Measurements from ENCODE around the gene BCL2.

Gene BCL2

DNA sequence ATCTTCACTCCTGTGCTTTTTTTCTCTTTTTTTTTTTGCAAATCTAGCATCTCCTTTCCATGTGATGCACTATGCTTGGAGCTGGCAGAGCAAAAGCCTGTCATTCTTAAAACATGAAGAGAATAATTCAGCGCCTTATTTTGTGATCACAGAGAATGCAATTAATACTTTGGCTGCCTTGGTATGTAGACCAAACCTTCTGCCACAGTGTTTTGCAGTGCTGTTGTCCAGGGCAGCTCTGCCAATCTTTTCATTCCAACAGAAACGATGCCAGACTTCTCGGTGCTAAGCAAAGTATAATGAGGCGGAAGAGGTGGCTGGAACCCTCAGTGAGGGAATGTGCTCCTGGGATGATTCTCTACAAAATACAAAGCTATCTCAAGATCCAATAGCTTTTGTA is 25.6 kb downstream of the BCL2 start:
- no peaks in the 10 kb centered on the region for H3K36me3 ChIP-seq

DNA sequence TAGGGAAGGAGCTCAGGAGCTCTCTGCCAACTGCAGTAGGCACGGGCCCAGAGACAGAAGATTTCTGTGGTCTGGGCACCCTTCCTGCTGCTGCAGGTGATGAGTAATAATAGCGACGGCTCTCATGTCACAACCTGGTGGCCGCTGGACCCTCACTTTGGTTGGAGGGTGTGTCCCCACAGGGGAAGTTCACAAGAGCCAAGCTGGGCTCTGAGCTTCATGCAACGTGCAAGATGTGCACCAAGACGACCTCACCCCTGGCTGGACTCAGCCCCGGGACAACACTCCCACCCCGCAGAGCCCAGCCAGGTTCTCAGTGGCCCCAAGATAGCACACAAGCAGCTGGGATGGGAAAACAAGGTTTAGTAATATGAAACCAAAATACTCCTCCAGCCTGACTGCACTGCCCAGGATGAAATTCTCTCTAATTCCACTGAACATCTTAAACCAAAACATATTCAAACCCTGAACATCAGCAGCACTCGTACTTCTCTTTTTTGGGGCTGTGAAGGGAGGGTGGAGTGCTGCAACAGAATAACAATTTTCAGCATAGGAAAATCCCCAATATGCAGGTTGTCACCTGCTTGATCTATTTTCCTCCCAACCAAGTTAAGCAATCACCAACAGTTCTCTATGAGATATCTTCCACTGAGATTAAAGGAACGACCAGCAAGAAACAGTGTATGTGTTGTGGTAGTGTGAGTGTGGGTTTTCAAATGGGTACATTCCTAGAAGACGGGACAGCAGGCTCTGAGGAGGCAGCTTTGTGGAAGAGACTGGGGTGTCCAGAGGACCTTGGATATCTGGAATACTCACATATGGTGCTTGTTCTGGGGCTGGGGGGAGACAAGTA is 26.5 kb downstream of the BCL2 start:
- no peak overlapping the region for H3K4me3 ChIP-seq (ENCODE audit: low read depth, low read length)
- no peaks in the 10 kb centered on the region for H3K27me3 ChIP-seq
- H3K36me3 ChIP-seq: no peaks in the 10 kb centered on the region
- no peaks in the 10 kb centered on the region for H3K9me3 ChIP-seq
- TF ChIP-seq, protein P1, sequence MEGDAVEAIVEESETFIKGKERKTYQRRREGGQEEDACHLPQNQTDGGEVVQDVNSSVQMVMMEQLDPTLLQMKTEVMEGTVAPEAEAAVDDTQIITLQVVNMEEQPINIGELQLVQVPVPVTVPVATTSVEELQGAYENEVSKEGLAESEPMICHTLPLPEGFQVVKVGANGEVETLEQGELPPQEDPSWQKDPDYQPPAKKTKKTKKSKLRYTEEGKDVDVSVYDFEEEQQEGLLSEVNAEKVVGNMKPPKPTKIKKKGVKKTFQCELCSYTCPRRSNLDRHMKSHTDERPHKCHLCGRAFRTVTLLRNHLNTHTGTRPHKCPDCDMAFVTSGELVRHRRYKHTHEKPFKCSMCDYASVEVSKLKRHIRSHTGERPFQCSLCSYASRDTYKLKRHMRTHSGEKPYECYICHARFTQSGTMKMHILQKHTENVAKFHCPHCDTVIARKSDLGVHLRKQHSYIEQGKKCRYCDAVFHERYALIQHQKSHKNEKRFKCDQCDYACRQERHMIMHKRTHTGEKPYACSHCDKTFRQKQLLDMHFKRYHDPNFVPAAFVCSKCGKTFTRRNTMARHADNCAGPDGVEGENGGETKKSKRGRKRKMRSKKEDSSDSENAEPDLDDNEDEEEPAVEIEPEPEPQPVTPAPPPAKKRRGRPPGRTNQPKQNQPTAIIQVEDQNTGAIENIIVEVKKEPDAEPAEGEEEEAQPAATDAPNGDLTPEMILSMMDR (IDR thresholded peaks at IDR 0.05; ENCODE audit: low read depth, low read length): no peak
- DNase-seq: no peak
- no peaks in the 10 kb centered on the region for H3K4me1 ChIP-seq

More for the DNA sequence above, 25.6 kb downstream of the BCL2 start:
- no peaks in the 10 kb centered on the region for H3K27me3 ChIP-seq
- no peak overlapping the region for H3K4me3 ChIP-seq (ENCODE audit: low read depth, low read length)
- TF ChIP-seq, protein P1 (IDR thresholded peaks at IDR 0.05; ENCODE audit: low read depth, low read length): no peak
- no peak for DNase-seq
- no peaks in the 10 kb centered on the region for H3K9me3 ChIP-seq
- H3K4me1 ChIP-seq: no peaks in the 10 kb centered on the region

DNA sequence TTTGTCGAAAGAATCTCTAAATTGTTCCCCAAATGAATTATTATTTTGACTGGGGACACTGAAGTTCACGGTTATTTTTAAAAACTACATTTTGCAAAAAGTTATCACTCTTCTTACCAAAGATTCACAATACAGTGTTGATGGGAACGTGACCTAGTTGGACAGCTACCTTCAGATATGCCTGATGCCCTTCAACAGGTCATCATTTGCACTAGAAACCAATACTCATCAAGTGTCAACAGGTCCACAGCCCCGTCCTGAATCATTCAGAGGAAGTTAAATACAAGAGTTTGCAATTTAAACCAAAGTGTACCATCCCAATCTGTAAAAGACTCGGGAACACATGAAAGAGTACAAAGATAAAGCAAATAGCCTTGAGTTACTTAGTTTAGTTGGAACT is 28.3 kb downstream of the BCL2 start:
- H3K27me3 ChIP-seq: no peaks in the 10 kb centered on the region
- H3K4me1 ChIP-seq: no peaks in the 10 kb centered on the region
- no peak overlapping the region for H3K4me3 ChIP-seq (ENCODE audit: low read depth, low read length)
- H3K9me3 ChIP-seq: no peaks in the 10 kb centered on the region
- DNase-seq: no peak
- TF ChIP-seq, protein P1 (IDR thresholded peaks at IDR 0.05; ENCODE audit: low read depth, low read length): no peak
- H3K36me3 ChIP-seq: no peaks in the 10 kb centered on the region

DNA sequence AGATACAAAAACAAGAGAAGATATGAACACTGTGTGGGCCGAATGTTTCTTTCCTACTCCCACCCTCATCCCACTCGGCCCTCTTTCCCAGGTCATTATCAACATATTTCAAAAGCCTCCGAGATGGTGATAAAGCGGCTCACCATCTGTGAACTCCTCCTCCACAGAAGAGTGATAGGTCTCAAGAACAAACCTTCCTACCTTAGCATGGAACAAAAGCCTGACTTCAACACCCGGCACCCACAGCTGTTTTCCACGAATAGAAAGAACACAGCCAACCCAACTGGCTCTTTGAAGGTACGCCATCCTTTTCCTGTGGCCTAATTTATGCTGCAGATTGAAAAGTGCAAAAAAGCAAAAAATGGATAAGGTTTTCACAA is 28.8 kb downstream of the BCL2 start:
- Histone ChIP-seq H3K27me3 (no peaks in the 10 kb centered on the region), H3K4me1 (no peaks in the 10 kb centered on the region), H3K9me3 (no peaks in the 10 kb centered on the region), H3K36me3 (no peaks in the 10 kb centered on the region), H3K4me3 (ENCODE audit: low read depth, low read length) (no peak overlapping the region)
- TF ChIP-seq, protein P1 (IDR thresholded peaks at IDR 0.05; ENCODE audit: low read depth, low read length): no peak
- no peak for DNase-seq

DNA sequence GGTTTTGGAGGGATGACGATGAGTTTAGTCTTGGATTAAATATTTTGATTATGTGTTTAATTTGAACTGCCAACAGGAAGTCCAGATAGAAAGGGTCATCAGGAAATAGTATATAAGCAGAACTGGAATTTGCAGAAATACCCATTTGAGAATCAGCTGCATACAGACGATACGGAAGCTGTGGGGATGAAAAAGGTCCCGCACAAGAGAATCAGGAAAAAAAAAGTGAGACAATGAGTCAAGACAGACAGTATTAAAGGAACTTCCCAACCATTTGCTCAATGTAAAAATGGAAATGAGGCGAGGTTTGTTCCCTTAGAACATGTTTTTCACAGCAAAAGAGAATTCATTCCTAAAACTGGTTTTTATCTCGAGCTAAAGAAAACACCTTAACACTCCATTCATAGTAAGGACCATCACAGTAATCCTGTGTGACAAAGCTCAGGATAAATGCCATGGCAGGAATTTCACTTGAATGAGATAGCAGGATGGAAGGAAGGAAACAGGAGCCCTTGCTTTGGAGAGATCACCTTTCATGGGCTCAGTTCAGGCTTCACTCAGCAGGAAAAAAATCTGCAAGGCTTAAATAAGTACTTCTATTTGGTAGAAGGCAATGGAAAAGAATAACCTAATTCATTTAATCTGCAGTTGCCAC is 29.3 kb downstream of the BCL2 start:
- 0 out of 2 replicates have a peak, but pooled peaks cover 1% of the 10 kb centered on the region for H3K4me1 ChIP-seq
- H3K4me3 ChIP-seq (ENCODE audit: low read depth, low read length): no peak overlapping the region

More for the DNA sequence above, 29.3 kb downstream of the BCL2 start:
- H3K9me3 ChIP-seq: no peaks in the 10 kb centered on the region
- H3K36me3 ChIP-seq: no peaks in the 10 kb centered on the region
- no peak for DNase-seq
- no peaks in the 10 kb centered on the region for H3K27me3 ChIP-seq
- TF ChIP-seq, protein P1 (IDR thresholded peaks at IDR 0.05; ENCODE audit: low read depth, low read length): no peak

Measured in BE2C (cell line).